ENCODE measurements around the gene ABCA4.

Gene ABCA4

GRCh38 chr1:94048413-94049164 lies 72.4 kb downstream of the ABCA4 start:
- no peak for DNase-seq

GRCh38 chr1:94047949-94048348 lies 73.0 kb downstream of the ABCA4 start:
- DNase-seq: no peak

DNA sequence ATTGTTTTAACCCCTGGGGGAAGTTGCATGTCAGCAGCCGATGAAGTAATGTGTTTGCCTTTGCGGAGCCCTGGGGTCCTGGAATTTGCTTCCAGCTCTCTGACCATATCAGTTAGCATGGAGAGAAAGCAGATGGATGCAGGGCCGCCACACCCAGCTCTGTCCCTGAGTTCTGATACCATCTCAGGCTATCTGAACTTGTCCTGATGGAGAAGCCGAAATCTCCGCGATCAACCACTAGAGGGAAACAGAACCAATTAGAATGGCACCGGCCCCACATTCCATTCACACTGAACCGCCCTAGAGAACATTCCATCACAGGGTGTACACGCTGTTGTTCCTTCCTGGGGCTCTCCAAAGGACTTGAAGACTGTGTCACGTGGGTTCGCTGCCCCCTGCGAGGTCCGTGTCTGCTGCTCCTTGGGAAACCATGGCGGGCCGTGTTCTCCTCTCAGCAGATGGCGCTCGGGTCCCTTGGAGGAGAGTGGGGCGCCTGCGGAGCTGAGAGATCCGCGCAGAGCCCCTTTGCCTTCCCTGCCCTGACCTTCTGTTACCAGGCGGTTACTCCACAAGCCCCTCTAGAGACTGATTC lies 75.4 kb downstream of the ABCA4 start:
- DNase-seq: no peak

DNA sequence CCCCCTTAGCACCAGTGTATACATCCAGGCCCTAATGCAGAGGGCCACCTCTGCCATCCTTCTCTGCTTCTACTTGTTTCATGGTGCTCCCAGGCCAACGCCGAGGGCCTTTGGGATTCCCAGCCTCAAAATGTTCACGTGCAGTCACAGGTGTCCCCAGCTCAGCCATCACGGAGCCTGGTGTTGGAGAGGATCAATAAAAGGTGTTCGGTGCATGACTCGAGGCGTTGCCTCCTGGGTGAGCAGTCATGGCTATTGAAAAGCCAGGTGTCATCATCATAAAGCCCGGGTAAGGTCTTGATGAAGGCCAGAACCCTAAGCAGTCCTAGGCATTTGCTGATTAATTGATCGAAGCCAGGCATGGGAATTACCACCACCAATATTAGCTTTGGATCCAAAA lies 76.1 kb downstream of the ABCA4 start:
- no peak for DNase-seq

GRCh38 chr1:94044290-94044790 lies 76.6 kb downstream of the ABCA4 start:
- DNase-seq: no peak

GRCh38 chr1:94043738-94044289 lies 77.1 kb downstream of the ABCA4 start:
- DNase-seq: no peak

- no peak for DNase-seq
Measured at GRCh38 chr1:94042388-94042787, 78.6 kb downstream of the ABCA4 start.

DNA sequence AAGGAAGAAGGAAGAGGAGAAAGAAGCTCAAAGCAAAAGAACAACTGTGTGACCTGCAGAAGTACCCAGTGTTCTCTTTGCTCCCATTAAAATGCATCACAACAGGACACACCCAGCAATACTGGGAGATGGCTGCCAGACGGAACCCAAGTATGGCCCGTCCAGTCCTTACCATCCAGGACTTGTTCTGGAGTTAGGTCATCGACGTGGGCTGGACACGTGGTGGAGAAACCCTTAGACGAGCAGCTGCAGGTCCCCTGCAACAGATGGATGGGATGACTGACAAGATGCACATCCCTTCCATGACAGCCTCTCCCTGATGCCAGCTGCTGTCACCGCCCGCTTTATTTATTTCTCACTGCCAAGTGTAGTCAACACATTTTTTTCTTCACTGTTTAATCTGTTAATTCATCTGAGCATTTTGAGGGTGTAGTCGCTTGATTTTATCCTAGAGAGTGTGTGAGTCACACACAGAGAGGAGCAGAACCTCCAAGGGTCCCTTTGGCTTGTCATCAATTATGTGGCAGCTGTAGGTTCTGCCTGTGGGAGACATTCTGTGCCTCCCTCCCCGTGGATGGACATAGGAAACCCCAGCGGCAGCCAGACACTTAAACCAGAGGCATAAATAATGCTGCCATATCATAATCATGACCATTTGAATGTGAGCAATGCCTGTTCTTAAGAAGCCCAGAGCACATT lies 80.9 kb downstream of the ABCA4 start:
- no peak for DNase-seq

DNA sequence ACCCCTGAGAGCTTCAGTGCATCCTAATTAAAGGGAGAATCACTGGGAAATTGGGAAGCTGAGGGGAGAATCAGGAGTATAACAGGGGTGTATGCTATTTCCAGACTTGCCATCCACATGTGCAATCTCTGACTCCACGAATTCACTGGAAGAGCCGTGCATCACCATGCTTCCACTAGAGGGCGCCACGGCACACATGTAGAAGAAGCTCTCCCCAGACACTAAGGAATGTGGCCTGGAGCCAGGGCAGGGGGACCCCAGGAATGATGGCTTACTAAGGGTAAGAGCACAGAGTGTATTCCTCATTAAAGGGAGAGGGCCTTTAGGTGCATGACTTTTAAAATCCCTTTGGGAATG lies 81.5 kb downstream of the ABCA4 start:
- DNase-seq: peak; percentile 45

- no peak for DNase-seq
Measured at GRCh38 chr1:94038511-94038910, 82.4 kb downstream of the ABCA4 start.

DNA sequence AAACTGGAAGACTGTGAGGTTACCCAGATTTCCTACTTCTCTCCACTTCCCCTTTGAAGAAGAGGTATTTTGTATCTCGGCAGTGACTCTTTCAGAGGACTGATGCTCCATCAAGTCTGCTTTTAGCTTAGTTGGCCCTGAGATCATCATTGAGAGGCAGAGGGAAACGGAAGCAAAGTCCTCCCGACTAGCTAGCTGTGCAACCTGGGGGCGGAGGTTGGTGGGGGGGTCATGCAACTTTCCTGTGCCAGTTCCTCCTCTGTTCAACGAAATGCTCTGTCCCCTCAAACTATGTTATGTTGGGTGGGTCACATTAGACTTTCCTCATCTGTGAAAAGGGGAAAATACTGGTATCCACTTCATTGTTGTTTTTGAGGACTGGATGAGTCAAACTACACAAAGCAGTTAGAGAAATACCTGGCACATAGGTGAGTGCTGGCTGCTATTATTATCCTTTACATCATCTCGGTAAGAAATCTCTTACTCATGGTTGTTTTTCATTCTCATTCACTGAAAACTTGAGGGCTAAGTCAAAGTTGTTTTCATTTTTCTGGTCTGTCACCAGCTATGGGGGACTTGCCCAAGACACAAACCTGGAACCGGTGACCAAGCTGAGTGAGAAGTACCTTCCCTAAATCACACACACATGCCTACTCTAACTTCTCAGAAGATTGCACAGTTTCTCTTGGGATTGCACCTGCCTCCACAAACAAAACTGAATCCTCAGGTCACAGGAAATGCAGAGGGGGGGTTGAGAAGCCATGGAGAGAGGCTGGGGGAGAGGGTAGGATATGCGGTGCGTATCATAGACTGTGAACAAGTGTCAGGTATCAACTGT lies 83.3 kb downstream of the ABCA4 start:
- DNase-seq: no peak

GRCh38 chr1:94036730-94037129 lies 84.2 kb downstream of the ABCA4 start:
- DNase-seq: no peak

GRCh38 chr1:94033849-94034248 lies 87.1 kb downstream of the ABCA4 start:
- DNase-seq: no peak

GRCh38 chr1:94032637-94033036 lies 88.3 kb downstream of the ABCA4 start:
- no peak for DNase-seq

DNA sequence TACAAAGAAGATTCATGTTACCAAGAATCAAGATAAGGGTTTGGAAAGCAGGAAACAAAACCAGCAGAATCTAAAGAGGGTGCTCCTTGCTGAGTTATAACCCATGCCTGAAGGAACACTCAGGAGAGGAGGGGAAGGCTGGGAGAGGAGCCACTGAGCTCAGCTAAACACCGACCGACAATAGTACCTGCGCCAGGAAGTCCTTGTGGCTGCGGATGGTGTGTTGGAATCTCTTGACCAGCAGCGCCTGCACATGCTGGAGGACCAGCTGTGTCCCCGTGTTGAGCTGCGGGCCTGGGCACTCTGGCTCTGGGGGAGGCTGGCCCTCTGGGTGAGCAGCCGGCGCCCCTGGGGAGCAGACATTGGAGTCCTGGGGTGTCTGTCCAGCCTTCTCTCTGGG lies 89.4 kb downstream of the ABCA4 start:
- DNase-seq: no peak

GRCh38 chr1:94031154-94031553 lies 89.8 kb downstream of the ABCA4 start:
- no peak for DNase-seq

DNA sequence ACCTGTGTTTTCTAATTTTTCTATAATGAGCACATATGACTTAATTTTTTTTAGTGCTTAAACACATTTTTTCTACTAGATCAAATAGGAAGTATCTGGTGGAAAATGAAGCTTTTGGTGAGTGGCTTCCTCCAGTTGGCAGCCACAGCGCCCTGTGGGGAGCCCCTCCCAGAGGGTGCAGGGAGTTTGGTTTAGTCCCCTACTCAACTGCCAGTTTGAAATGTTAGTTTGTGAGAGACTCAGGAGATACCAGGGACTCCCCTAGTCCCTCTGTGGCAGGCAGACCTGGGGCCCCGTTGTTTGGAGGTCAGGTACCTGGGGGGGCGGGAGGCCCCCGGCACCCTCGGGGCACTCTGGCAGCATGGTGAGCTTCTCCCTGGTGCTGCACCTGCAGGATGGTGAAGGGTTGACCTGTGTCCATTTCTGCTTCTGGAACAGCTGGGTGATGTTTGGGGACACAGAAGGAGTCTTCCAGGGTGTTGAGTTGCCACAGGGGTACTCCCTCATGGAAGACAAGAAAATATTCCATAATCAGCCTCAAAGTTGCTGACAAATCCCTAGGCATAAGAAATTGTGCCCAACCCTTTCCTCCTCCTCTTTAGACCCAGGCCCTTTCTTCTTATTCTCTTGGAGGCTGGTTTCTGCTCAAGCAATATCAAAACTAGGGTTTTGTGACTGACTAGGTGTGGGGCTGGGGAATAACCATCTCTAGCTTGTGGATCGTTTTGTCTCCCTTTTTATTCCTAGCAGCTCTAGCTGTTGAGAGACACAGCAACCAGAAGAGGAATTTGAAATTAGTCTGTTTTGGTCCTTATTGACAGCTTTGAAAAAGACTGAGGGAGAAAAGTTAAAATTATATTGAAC lies 91.6 kb downstream of the ABCA4 start:
- DNase-seq: no peak

DNA sequence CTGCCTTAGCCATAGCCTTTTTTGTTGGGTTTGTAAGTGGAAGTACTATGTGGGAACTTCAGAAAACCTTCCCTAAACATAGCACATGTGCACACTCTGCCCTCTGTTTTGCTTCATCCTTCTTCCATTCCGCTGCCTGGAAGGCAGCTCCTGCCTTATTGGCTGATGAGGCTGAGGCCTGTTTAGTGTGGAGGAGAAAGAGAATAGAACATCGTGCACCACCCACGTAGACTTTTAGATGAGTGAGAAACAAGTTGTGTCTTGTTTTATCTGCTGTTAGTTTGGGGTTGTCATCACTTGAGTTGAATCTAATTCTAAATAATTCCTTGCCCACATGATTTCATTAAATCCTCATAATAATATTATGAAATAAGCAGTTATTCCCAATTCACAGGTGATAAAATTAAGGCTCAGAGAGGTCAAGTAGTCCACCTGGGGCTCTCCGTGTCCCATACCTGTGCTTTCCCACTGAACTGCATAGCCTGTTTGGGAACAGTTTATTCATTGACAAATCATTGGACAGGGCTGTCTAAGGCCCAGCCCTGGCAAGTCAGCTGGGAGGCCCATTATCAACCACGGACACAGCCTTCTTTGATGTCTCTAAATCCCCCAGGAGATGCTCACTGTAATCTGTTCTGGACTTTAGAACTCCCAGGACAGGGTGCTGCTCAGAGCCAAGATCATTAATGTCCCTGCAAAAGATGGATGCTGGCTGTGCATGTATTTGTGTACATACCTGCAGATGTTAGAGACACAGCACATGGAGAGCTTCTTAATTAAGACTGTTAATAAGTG lies 93.0 kb downstream of the ABCA4 start:
- no peak for DNase-seq

DNA sequence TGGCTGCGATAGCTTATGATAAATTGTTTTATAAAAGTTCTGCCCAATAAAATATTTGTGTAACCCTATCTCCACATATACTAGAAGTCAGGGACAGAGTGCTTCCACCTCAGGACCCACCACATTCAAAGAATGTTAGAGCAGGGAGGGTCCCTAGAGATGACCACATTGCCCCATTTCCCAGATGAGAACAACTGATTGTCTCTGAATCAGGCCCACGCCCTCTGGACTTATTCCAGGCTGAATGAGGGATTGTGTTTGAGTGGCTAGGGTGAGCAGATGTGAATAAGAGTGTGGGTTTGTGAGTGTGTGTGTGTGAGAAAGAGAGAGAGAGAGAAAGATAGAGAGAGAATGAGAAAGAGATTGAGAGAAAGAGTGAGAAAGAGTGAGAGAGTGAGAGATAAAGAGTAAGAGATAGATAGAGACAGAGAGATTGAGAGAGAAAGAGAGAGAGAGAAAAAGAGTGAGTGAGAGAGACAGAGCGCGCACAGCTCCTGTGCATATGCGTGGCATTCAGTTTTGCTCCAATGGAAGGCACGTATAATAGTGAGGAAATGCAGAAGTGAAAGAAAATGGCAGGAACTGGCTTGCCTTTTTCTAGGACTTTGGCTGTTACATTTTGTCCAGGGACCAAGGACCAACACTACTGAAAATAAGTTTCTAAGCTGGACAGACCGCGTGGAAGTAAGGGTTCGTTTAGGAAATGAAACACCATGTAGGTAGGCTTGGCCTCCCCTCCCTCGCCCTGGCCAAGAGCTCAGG lies 94.1 kb downstream of the ABCA4 start:
- no peak for DNase-seq

Data from NCI-H774 (cell line).